Astrocyte (in vitro differentiated cells and primary cell): Measurements from ENCODE around the gene ARHGAP32.

Experiments used
- CTCF ChIP-seq: IDR thresholded peaks from 2 replicates; pipeline ENCODE4 v1.5.1; 2011; ENCODE audit warnings: low read depth, mild to moderate bottlenecking, inconsistent platforms, low read length, moderate library complexity; ENCODE audit not compliant: insufficient read depth
- EZH2 ChIP-seq: IDR thresholded peaks from 2 replicates; pipeline ENCODE4 v1.6.1; 2012; ENCODE audit warnings: mild to moderate bottlenecking, low read length, inconsistent platforms; ENCODE audit not compliant: insufficient read depth

DNA sequence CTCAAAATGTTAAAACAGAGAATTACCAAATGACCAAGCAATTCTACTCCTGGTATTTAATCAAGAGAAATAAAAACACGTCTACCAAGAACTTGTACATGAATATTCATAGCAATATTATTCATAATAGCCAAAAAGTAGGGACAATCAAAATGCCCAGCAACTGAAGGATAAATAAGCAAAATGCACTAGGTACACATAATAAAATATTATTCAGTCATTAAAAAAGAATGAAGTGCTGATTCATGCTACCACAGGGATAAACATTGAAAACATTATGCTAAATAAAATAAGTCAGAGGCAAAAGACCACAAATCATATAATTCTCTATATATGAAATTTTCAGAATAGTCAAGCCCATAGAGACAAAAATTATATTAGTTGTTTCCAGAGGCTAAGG is 24.8 kb downstream of the ARHGAP32 start:
- TF ChIP-seq CTCF (no peak), EZH2 (no peak)
